Stimulated activated CD8-positive, alpha-beta memory T cell treated with anti-CD3 and anti-CD28 coated beads, Interleukin-15, amount 100 ng/mL, for 1 hour (primary cell): ENCODE results near the gene OBSCN.

Experiments
- DNase-seq: peaks from one replicate; pipeline ENCODE4 v3.0.0-alpha.2; 2020; ENCODE audit warnings: low read depth

OBSCN gene

DNA sequence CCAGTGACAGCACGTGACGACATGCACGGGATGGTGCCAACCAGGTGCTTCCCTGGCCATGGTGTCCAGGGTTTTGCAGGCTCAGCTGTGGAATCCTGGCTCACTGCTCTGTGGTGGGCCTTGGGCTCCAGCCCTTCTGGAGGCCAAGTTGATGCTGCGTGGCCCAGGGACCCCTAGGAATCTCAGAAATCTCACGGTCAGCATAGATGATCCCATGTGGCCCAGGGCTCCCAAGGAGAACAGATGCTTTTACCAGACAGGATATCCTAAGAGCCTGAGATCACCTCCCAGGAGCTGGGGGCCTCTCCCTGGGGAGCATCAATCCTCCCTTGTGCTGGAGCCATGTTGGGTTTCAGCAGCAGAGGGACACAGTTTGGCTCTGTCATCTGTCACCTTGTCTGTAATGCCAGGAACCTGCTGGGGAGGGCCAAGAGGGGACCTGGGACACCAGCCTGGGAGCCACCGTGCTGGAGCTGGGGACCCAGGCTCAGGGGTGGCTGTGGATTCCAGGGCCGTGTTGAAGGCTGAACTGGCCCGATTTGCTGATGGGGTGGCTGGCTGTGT lies 134.9 kb downstream of the OBSCN start:
- DNase-seq: no peak

DNA sequence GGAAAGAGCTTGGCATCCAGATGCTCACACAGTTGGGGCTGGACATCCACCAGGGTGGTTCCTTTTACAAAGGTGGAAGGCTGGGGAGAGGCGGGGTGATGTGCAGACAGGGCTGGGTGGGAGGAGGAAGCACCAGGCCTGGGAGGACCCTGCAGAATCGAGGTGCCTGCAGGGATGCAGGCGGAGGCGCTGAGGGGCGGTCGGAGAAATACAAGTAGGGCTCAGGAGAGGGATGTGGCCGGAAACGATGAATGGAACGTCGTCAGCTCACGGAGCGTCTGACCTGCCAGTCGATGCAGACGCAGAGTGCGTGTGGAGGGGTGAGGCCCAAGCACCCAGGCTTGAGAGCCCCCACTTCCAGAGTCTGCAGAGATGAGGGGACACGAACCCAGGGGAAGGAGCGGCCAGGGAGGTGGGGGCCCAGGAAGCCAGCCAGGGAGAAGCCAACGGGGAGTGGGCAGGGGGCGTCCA lies 135.4 kb downstream of the OBSCN start:
- no peak for DNase-seq

DNA sequence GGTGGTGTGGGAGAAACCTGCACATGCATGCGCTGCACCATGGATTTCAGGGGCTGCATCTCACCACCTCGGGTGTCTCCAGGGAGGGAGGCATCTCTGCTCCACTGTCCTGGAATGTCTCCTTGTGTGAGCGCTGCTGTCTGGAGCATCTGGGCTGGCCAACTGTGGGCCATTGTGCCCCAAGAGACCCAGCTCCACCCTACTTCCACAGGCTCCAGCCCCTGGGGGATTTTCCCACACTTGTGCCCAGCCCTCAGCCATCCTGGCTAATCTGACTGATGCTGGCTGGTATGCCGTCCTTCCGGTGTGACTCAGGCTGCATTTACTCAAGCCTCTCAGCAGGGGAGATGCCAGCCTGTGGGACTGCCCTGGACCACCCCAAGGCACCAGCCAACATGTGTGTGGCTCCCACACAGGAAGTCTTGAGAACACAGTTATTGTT lies 136.8 kb downstream of the OBSCN start:
- no peak for DNase-seq

DNA sequence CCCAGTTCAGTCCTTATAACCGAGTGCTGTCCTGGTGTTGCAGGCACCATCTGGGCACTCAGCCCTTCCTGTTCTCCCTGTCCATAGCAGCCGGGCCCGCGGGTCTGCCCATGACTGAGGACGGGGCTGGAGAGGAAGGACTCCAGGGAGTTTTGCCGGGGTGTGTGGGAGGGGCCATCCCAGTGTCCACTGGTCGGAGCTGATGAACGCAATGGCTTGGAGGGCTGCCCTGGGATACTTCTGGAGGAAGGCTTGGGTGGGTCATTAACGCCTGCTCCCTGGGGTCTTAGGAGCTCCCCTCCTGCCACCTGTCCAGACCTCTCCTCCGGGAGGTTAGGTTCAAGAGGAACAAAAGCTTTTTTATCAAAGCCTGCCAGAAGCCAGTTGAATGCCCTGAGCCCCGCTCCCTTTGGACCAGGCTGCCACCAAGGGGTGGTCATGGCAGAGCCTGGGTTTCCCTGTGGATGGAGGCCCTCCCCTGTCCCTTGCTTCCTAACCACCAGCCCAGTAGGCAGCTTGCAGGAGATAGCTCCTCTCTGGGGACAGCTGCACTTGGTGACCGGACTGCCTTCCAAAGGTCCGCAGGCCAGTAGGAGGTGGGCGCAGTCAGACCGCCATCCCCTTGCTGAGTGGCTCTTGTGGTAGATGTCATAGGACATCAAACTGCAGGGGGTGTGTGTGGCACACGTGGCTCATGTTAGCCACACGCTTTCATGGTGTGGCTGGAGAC lies 137.5 kb downstream of the OBSCN start:
- DNase-seq: no peak

DNA sequence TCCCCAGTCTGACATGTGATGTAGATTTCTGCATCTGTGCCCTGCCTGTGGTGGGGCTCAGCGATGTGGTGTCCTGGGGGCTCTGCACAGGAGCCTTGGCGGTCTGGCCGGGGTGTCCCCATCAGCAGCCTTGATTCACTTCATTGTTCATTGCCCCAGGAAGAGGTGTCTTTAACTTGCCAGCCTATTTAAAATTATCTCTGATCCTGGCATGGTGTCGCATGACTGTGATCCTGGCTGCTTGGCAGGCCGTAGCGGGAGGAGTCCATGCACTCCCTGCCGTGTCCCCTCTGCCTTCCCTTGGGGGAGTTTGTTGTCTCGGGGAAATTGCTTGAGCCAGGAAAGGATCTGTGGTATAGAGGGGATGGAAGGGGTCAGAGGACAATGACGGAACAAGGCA lies 138.9 kb downstream of the OBSCN start:
- DNase-seq: no peak

- no peak for DNase-seq
Measured at GRCh38 chr1:228347181-228347580, 139.3 kb downstream of the OBSCN start.

- DNase-seq: no peak
Measured at GRCh38 chr1:228348708-228349467, 141.0 kb downstream of the OBSCN start.

- DNase-seq: no peak
Measured at GRCh38 chr1:228349701-228350171, 141.9 kb downstream of the OBSCN start.

DNA sequence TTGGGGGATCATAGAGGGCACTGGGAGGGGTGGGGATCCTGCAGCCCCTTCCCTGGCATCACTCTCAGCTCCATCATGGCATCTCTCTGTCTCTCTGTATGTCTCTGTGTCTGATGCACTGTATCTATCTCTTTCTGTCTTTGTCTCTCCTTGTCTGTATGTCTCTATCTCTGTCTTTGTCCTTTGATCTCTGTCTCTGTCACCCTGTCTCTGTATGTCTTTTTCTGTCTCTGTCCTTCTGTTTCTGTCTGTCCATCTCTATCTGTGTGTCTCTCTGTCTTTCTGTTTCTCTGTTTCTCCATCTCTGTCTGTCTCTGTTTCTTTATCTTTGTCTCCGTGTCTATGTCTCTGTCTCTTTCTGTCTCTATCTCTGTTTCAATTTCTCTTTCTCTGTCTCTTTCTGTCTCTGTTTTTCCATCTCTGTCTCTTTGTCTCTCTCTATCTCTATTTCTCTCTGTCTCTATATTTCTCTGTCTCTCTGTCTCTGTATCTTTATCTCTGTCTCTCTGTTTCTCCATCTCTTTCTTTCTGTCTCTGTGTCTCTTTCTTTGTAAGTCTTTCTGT lies 142.4 kb downstream of the OBSCN start:
- DNase-seq: no peak

- DNase-seq: no peak
Measured at GRCh38 chr1:228350831-228351781, 143.3 kb downstream of the OBSCN start.

DNA sequence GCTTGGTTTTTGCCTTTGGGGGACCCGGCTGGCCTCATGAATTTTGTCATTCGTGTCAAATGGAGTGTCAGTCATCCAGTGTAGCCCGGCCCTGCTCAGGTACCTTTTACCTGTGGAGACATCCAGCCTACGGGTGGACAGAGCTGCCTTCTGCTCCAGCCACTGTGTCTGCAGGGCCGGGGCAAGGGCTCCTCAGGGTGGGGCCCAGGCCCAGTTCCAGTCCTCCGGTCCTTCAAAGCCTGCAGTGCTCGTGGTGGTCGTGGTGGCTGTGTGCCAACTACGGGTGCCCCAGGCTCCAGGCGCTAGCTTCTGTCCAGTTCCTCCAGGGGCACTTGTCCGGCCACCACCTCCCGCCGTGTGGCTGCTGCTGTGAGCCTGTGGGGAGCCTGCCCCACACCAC lies 144.0 kb downstream of the OBSCN start:
- no peak for DNase-seq

DNA sequence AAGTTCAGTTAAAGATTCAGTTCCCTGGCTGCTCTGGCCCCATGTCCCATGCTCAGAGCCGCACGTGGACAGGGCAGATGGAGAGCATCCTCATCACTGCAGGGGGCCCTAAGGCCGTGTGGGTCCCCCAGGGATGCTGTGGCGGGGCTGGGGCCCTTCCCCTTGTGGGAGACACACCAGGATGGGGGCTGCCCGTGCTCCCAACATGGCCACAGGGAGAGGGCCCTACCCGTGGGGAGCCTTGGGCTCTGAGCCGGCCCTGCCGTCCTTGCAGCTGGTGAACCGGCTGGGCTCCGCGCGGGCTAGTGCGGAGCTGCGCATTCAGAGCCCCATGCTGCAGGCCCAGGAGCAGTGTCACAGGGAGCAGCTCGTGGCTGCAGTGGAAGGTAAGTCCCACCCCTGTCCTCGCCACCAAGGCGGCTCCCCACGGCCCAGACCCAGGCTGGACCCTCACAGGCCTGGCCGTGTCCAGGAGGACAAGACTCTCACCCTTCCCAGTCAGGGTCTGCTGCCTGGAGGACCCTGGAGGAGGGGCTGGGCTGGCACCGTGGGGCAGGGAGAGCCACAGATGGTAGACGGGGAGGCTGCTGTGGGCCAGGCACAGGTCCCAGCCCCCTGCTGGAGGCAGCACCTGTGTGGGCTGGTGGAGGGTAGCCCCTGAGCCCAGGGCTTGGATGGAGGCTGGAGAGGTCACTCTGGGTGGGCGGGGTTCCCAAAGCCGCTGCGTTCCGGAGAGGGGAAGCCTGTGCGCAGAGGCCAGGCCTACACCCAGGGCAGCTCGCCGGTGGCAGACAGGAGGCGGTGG lies 145.0 kb downstream of the OBSCN start:
- no peak for DNase-seq

GRCh38 chr1:228353601-228354371 lies 145.9 kb downstream of the OBSCN start:
- DNase-seq: no peak

- no peak for DNase-seq
Measured at GRCh38 chr1:228354390-228355320, 146.8 kb downstream of the OBSCN start.

- no peak for DNase-seq
Measured at GRCh38 chr1:228356897-228357680, 149.2 kb downstream of the OBSCN start.

- DNase-seq: no peak
Measured at GRCh38 chr1:228358039-228358763, 150.4 kb downstream of the OBSCN start.
